Neuronal stem cell (in vitro differentiated cells): ENCODE measurements around the gene FXN.

Source experiments
- DNase-seq: peaks from one replicate; pipeline ENCODE4 v3.0.0-alpha.2; 2013; ENCODE audit warnings: low spot score
- H2AFZ ChIP-seq: one replicate; pipeline ENCODE4 v1.6.1; 2013; ENCODE audit warnings: mild to moderate bottlenecking, low read length, inconsistent platforms
- H2AK5ac ChIP-seq: 2 replicates; pipeline ENCODE4 v1.6.1; 2013; ENCODE audit warnings: low read depth, mild to moderate bottlenecking, inconsistent platforms, low read length, moderate library complexity, mixed read lengths
- H2BK120ac ChIP-seq: 2 replicates; pipeline ENCODE4 v1.6.1; 2013; ENCODE audit warnings: low read depth, mild to moderate bottlenecking, inconsistent platforms, low read length, moderate library complexity, mixed read lengths
- H2BK12ac ChIP-seq: one replicate; pipeline ENCODE4 v1.6.1; 2013; ENCODE audit warnings: low read length, inconsistent platforms
- H2BK15ac ChIP-seq: 2 replicates; pipeline ENCODE4 v1.6.1; 2013; ENCODE audit warnings: mild to moderate bottlenecking, low read length, inconsistent platforms, mixed read lengths
- H2BK5ac ChIP-seq: one replicate; pipeline ENCODE4 v1.6.1; 2013; ENCODE audit warnings: inconsistent platforms, mild to moderate bottlenecking, low read length, moderate library complexity
- H3K14ac ChIP-seq: one replicate; pipeline ENCODE4 v1.6.1; 2013; ENCODE audit warnings: low read length, inconsistent platforms
- H3K18ac ChIP-seq: 2 replicates; pipeline ENCODE4 v1.6.1; 2013; ENCODE audit warnings: low read length, inconsistent platforms
- H3K23ac ChIP-seq: 2 replicates; pipeline ENCODE4 v1.6.1; 2013; ENCODE audit warnings: low read depth, mild to moderate bottlenecking, mixed read lengths, low read length, inconsistent platforms; ENCODE audit not compliant: poor library complexity
- H3K27ac ChIP-seq: replicated peaks from 3 replicates; pipeline ENCODE4 v1.5.1; 2013; ENCODE audit warnings: low read length, inconsistent platforms
- H3K27me3 ChIP-seq, 3 experiments: 2 replicates each; pipeline ENCODE4 v1.6.1; 2013; ENCODE audit warnings: low read length in 3 of 3, mild to moderate bottlenecking in 2 of 3, inconsistent platforms in 1 of 3, low read depth in 1 of 3, mixed read lengths in 1 of 3, moderate library complexity in 1 of 3; ENCODE audit not compliant: control insufficient read depth in 3 of 3, insufficient read depth in 3 of 3
- H3K36me3 ChIP-seq, 2 donors: replicated peaks in 1 of 2; 2 replicates each; pipeline ENCODE4 v1.6.1; 2013; ENCODE audit warnings: low read length in 2 of 2; ENCODE audit not compliant: control insufficient read depth in 2 of 2, insufficient read depth in 2 of 2
- H3K4ac ChIP-seq: 2 replicates; pipeline ENCODE4 v1.6.1; 2013; ENCODE audit warnings: inconsistent platforms, mild to moderate bottlenecking, low read length, moderate library complexity
- H3K4me1 ChIP-seq, 2 donors: 1 replicate in 1 of 2; 2 replicates in 1 of 2; pipeline ENCODE4 v1.6.1; 2013; ENCODE audit warnings: low read length in 2 of 2, low read depth in 1 of 2; ENCODE audit not compliant: control insufficient read depth in 2 of 2, insufficient read depth in 1 of 2
- H3K4me2 ChIP-seq: one replicate; pipeline ENCODE4 v1.6.1; 2013; ENCODE audit warnings: mild to moderate bottlenecking, low read length, inconsistent platforms; ENCODE audit not compliant: insufficient read depth, poor library complexity, severe bottlenecking
- H3K4me3 ChIP-seq, 2 donors: 2 replicates each; pipeline ENCODE4 v1.5.1; 2013; ENCODE audit warnings: low read length in 2 of 2, mild to moderate bottlenecking in 2 of 2, inconsistent platforms in 1 of 2, moderate library complexity in 1 of 2
- H3K79me1 ChIP-seq: one replicate; pipeline ENCODE4 v1.6.1; 2013; ENCODE audit warnings: low read depth, mild to moderate bottlenecking, inconsistent platforms, low read length, moderate library complexity
- H3K9ac ChIP-seq: one replicate; pipeline ENCODE4 v1.6.1; 2013; ENCODE audit warnings: mild to moderate bottlenecking, low read depth, low read length, inconsistent platforms; ENCODE audit not compliant: poor library complexity
- H3K9me3 ChIP-seq, 2 donors: replicated peaks in 1 of 2; 2 replicates each; pipeline versions ENCODE3 to v1.6.1; 2013; ENCODE audit warnings: low read length in 2 of 2, mild to moderate bottlenecking in 2 of 2, inconsistent platforms in 1 of 2, low read depth in 1 of 2, mixed read lengths in 1 of 2, moderate library complexity in 1 of 2; ENCODE audit not compliant: control insufficient read depth in 2 of 2, insufficient read depth in 1 of 2
- H4K8ac ChIP-seq: one replicate; pipeline ENCODE4 v1.6.1; 2013; ENCODE audit warnings: low read depth, mild to moderate bottlenecking, inconsistent platforms, low read length, moderate library complexity
- H4K91ac ChIP-seq: one replicate; pipeline ENCODE4 v1.6.1; 2013; ENCODE audit warnings: low read length, low read depth, mild to moderate bottlenecking, inconsistent platforms; ENCODE audit not compliant: poor library complexity
- WGBS, 2 donors: extraction: QIAGEN DNeasy Blood & Tissue Kit; methylation state at CpG; one replicate each; pipeline ENCODE4 v1.1.7; 2013; ENCODE audit warnings: missing lambda C conversion rate in 2 of 2, mixed read lengths in 1 of 2; ENCODE audit not compliant: insufficient read length in 2 of 2, insufficient replicate concordance in 1 of 2; ENCODE audit errors: extremely low coverage in 2 of 2; 5-methylcytosine and 5-hydroxymethylcytosine counted together

The FXN gene

GRCh38 chr9:69145144-69145715, 109.7 kb downstream of the FXN start:
- WGBS, 2 donors: no CpG with 5 or more reads among the region's 8 CpGs
- Histone ChIP-seq H3K36me3 (peaks cover 1 to 6% of the 10 kb centered on the region in 2 donors), H3K14ac (no peak overlapping the region), H3K4me3 (no peak overlapping the region), H4K8ac (no peak overlapping the region), H3K4ac (no peak overlapping the region), H2BK120ac (no peak overlapping the region), H3K27me3 (no peaks in the 10 kb centered on the region), H3K4me1 (peaks cover 0 to 2% of the 10 kb centered on the region in 2 donors), H2AK5ac (no peak overlapping the region), H2AFZ (no peak overlapping the region), H3K27ac (no peak overlapping the region), H3K9me3 (no peaks in the 10 kb centered on the region), H3K23ac (no peak overlapping the region), H2BK5ac (no peak overlapping the region), H4K91ac (no peak overlapping the region), H3K79me1 (peaks cover 1% of the 10 kb centered on the region), H3K4me2 (no peak overlapping the region), H2BK12ac (no peak overlapping the region), H3K9ac (no peak overlapping the region), H2BK15ac (no peak overlapping the region), H3K18ac (no peak overlapping the region)
- DNase-seq: no peak

GRCh38 chr9:69147041-69147834, 111.7 kb downstream of the FXN start:
- H3K4ac ChIP-seq: no peak overlapping the region
- no CpG with 5 or more reads among the region's 11 CpGs for WGBS, 2 donors
- DNase-seq: no peak
- peaks cover 0 to 2% of the 10 kb centered on the region in 2 donors for H3K4me1 ChIP-seq
- H4K91ac ChIP-seq: no peak overlapping the region
- no peak overlapping the region for H3K9ac ChIP-seq
- no peak overlapping the region for H2BK5ac ChIP-seq
- no peak overlapping the region for H3K27ac ChIP-seq
- H2BK12ac ChIP-seq: no peak overlapping the region
- H3K9me3 ChIP-seq: no peaks in the 10 kb centered on the region
- peaks cover 1 to 16% of the 10 kb centered on the region in 2 donors for H3K36me3 ChIP-seq
- H3K27me3 ChIP-seq: no peaks in the 10 kb centered on the region
- H3K4me2 ChIP-seq: no peak overlapping the region
- H3K14ac ChIP-seq: no peak overlapping the region
- no peak overlapping the region for H2AK5ac ChIP-seq
- H3K18ac ChIP-seq: no peak overlapping the region
- no peak overlapping the region for H4K8ac ChIP-seq
- no peaks in the 10 kb centered on the region for H3K79me1 ChIP-seq
- H2BK15ac ChIP-seq: no peak overlapping the region
- H3K4me3 ChIP-seq: no peak overlapping the region
- H2BK120ac ChIP-seq: no peak overlapping the region
- H3K23ac ChIP-seq: no peak overlapping the region
- no peak overlapping the region for H2AFZ ChIP-seq

- no peak overlapping the region for H2AK5ac ChIP-seq
- no peaks in the 10 kb centered on the region for H3K79me1 ChIP-seq
- no peak overlapping the region for H3K4me3 ChIP-seq
- H2BK15ac ChIP-seq: no peak overlapping the region
- H3K36me3 ChIP-seq: peaks cover 1 to 25% of the 10 kb centered on the region in 2 donors
- no peak for DNase-seq
- H3K4me1 ChIP-seq: peaks cover 0 to 2% of the 10 kb centered on the region in 2 donors
- H2AFZ ChIP-seq: no peak overlapping the region
- no peak overlapping the region for H3K4ac ChIP-seq
- no peak overlapping the region for H2BK5ac ChIP-seq
- no CpG with 5 or more reads among the region's 7 CpGs for WGBS, 2 donors
- H3K27ac ChIP-seq: no peak overlapping the region
- no peak overlapping the region for H3K23ac ChIP-seq
- no peak overlapping the region for H3K14ac ChIP-seq
- no peaks in the 10 kb centered on the region for H3K27me3 ChIP-seq
- H3K9me3 ChIP-seq: no peaks in the 10 kb centered on the region
- H4K8ac ChIP-seq: no peak overlapping the region
- H3K18ac ChIP-seq: no peak overlapping the region
- no peak overlapping the region for H2BK120ac ChIP-seq
- H3K4me2 ChIP-seq: no peak overlapping the region
- no peak overlapping the region for H3K9ac ChIP-seq
- no peak overlapping the region for H2BK12ac ChIP-seq
- H4K91ac ChIP-seq: no peak overlapping the region
These were observed 113.8 kb downstream of the FXN start for GRCh38 chr9:69149321-69149807.
